Nephron progenitor cell (in vitro differentiated cells): Measurements from ENCODE around the gene JAG2.
A peak's percentile ranks its signal among the peaks of the same experiment; 100 is the strongest.

Experiments
- DNase-seq: peaks from one replicate; pipeline ENCODE4 v3.0.0; 2021
- H3K27ac Mint-ChIP-seq: 2 replicates; pipeline ENCODE4 v1.8.0; 2021; ENCODE audit warnings: mild to moderate bottlenecking, moderate library complexity, mixed read lengths
- H3K27me3 Mint-ChIP-seq: 2 replicates; pipeline ENCODE4 v1.8.0; 2021; ENCODE audit warnings: mild to moderate bottlenecking, low read depth, mixed read lengths; ENCODE audit not compliant: poor library complexity
- H3K36me3 Mint-ChIP-seq: 2 replicates; pipeline ENCODE4 v1.8.0; 2021; ENCODE audit warnings: low read depth, mixed read lengths
- H3K4me1 Mint-ChIP-seq: 2 replicates; pipeline ENCODE4 v1.8.0; 2021; ENCODE audit warnings: mixed read lengths
- H3K4me3 Mint-ChIP-seq: 2 replicates; pipeline ENCODE4 v1.8.0; 2021; ENCODE audit warnings: mild to moderate bottlenecking, moderate library complexity, mixed read lengths
- H3K9me3 Mint-ChIP-seq: 2 replicates; pipeline ENCODE4 v1.8.0; 2021; ENCODE audit warnings: mild to moderate bottlenecking, moderate library complexity, mixed read lengths
- TF ChIP-seq, protein P1 (sequence below): fragments of 200-600 bp; sonication (generic); IDR thresholded peaks from 2 replicates; pipeline ENCODE4 v1.5.0; 2021; ENCODE audit warnings: antibody characterized with exemption

Gene JAG2

GRCh38 chr14:105213361-105213760 is 44.8 kb upstream of the JAG2 start:
- H3K4me3 Mint-ChIP-seq: no peak overlapping the region
- peaks cover 2% of the 10 kb centered on the region for H3K27me3 Mint-ChIP-seq
- H3K36me3 Mint-ChIP-seq: peaks cover 9% of the 10 kb centered on the region
- DNase-seq: no peak
- H3K9me3 Mint-ChIP-seq: no peaks in the 10 kb centered on the region
- peak overlapping the region; percentile 25 for H3K27ac Mint-ChIP-seq
- TF ChIP-seq, protein P1, sequence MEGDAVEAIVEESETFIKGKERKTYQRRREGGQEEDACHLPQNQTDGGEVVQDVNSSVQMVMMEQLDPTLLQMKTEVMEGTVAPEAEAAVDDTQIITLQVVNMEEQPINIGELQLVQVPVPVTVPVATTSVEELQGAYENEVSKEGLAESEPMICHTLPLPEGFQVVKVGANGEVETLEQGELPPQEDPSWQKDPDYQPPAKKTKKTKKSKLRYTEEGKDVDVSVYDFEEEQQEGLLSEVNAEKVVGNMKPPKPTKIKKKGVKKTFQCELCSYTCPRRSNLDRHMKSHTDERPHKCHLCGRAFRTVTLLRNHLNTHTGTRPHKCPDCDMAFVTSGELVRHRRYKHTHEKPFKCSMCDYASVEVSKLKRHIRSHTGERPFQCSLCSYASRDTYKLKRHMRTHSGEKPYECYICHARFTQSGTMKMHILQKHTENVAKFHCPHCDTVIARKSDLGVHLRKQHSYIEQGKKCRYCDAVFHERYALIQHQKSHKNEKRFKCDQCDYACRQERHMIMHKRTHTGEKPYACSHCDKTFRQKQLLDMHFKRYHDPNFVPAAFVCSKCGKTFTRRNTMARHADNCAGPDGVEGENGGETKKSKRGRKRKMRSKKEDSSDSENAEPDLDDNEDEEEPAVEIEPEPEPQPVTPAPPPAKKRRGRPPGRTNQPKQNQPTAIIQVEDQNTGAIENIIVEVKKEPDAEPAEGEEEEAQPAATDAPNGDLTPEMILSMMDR: no peak
- peaks cover 4% of the 10 kb centered on the region for H3K4me1 Mint-ChIP-seq

- Mint-ChIP-seq H3K27ac (peak overlapping the region; percentile 32), H3K4me3 (no peak overlapping the region), H3K4me1 (peaks cover 4% of the 10 kb centered on the region), H3K27me3 (peaks cover 2% of the 10 kb centered on the region), H3K36me3 (peaks cover 9% of the 10 kb centered on the region), H3K9me3 (no peaks in the 10 kb centered on the region)
- TF ChIP-seq, protein P1: no peak
- no peak for DNase-seq
Observed at GRCh38 chr14:105212541-105213300, 44.1 kb upstream of the JAG2 start.

DNA sequence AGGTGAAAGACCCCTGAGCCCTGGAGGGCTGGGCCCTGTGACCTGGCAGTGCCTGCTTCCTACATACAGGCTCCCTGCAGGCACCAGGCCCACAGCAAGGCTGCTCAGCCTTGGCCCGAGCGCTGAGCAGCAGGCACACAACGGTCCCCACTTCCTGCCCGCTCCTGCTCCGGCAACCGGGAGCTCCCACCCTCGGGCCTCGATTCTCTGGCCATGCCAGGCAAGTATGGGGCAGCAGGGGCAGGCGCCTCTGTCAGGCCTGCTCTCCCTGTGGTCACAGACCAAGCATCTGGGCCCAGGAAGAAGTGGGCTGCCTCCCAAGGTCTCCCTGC is 43.1 kb upstream of the JAG2 start:
- Mint-ChIP-seq H3K36me3 (peaks cover 9% of the 10 kb centered on the region), H3K4me3 (no peak overlapping the region), H3K27me3 (peaks cover 2% of the 10 kb centered on the region), H3K9me3 (no peaks in the 10 kb centered on the region), H3K4me1 (peaks cover 4% of the 10 kb centered on the region), H3K27ac (no peak overlapping the region)
- TF ChIP-seq, protein P1: no peak
- DNase-seq: no peak

DNA sequence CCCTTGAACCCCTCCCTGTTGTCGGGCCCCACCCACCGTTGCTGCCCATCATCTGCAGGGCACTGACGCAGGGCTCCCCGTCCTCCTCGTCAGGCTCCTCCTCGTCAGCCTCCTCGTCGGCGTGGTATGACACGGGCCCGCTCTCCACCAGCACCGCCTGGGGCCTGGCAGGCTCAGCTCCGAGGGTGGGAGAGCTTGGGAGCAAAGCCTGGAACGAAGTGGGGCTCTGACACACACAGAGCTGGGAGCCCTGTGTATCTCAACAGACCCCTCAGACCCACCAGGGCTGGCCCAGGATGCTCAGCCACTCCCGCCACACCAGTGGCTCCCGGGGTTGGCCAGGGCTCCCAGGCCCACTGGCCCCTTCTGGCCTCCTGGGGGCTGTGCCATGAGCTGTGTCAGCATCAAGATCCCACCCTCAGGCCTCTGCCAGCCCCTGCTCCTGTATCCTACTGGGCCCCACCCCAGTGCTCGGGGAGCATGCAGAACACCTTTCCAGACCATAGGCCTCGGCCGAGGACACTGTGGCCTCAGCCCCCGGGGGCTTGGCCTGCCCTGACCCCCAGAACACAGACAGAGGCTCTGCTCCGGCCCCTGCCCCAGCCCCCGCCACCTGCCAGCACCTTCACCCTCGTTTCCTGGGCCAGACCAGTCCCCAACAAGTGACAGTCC is 42.6 kb upstream of the JAG2 start:
- H3K27ac Mint-ChIP-seq: no peak overlapping the region
- H3K4me3 Mint-ChIP-seq: no peak overlapping the region
- peaks cover 4% of the 10 kb centered on the region for H3K4me1 Mint-ChIP-seq
- peaks cover 9% of the 10 kb centered on the region for H3K36me3 Mint-ChIP-seq
- no peaks in the 10 kb centered on the region for H3K9me3 Mint-ChIP-seq
- DNase-seq: no peak
- TF ChIP-seq, protein P1: no peak
- H3K27me3 Mint-ChIP-seq: peaks cover 2% of the 10 kb centered on the region

- no peak for DNase-seq
- H3K27ac Mint-ChIP-seq: no peak overlapping the region
- no peaks in the 10 kb centered on the region for H3K9me3 Mint-ChIP-seq
- TF ChIP-seq, protein P1: no peak
- no peaks in the 10 kb centered on the region for H3K27me3 Mint-ChIP-seq
- peaks cover 4% of the 10 kb centered on the region for H3K4me1 Mint-ChIP-seq
- no peak overlapping the region for H3K4me3 Mint-ChIP-seq
- H3K36me3 Mint-ChIP-seq: peaks cover 4% of the 10 kb centered on the region
Observed at GRCh38 chr14:105210266-105211025, 41.9 kb upstream of the JAG2 start.
